Measurements from ENCODE around the gene POLD4. TPM values are rescaled to one million over a fixed set of nuclear protein-coding genes. Genes with fewer than 3 reads are reported as not detected.

The POLD4 gene
- total RNA-seq, 1 donor from 2014 or later: 80.0 TPM

DNA sequence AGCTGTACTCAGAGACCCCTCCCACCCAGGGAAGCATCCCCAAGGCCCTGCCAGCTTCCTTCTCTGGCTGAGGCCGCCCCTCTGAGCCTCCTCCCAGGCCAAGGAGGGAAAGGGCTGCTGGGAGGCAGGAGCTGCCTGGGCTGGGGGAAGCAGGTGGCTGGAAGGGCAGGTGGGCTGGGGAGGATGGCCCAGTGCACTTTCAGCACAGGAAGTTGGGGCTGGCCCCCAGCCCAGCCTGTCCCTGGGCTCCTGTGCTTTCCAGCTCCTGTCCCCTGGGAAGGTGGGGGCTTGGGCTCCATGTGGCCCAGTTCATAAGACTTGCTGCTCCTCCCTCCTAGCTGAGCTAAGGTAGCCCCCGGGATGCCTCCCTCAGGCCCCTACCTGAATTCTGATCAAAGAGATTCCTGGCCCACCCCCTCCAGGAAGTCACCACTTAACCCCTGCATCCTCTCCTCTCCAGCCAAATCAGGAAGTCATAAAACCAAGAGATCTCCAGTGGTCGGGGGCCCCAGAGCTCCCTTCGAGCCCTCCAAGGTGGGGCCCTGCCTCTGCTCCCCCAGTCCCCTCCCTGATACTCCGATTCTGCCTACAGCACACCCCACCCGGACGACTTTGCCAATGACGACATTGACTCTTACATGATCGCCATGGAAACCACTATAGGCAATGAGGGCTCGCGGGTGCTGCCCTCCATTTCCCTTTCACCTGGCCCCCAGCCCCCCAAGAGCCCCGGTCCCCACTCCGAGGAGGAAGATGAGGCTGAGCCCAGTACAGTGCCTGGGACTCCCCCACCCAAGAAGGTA, 43.4 kb upstream of the POLD4 start:
- Histone ChIP-seq H3K9me3 (no peaks in the 10 kb centered on the region), H3K4me3 (no peak overlapping the region), H3K4me1 (peaks cover 51% of the 10 kb centered on the region), H3K27me3 (no peaks in the 10 kb centered on the region), H3K27ac (no peak overlapping the region), H3K36me3 (peaks cover 0 to 28% of the 10 kb centered on the region in 2 donors)
- TF ChIP-seq POLR2A (IDR thresholded peaks at IDR 0.05) (no peak), CTCF (IDR thresholded peaks at IDR 0.05) (no peak), POLR2AphosphoS5 (IDR thresholded peaks at IDR 0.05; ENCODE audit: insufficient read depth in 1 of 2, low read depth in 1 of 2) (no peak)
- intact Hi-C loops (cut with DNase I): no loop called here
- no peak for DNase-seq (ENCODE audit: extremely low spot score in 2 of 2)

- Histone ChIP-seq H3K36me3 (peaks cover 0 to 28% of the 10 kb centered on the region in 2 donors), H3K27ac (no peak overlapping the region), H3K4me3 (no peak overlapping the region), H3K27me3 (no peaks in the 10 kb centered on the region), H3K9me3 (no peaks in the 10 kb centered on the region), H3K4me1 (peaks cover 51% of the 10 kb centered on the region)
- TF ChIP-seq POLR2A (IDR thresholded peaks at IDR 0.05) (no peak), POLR2AphosphoS5 (IDR thresholded peaks at IDR 0.05; ENCODE audit: insufficient read depth in 1 of 2, low read depth in 1 of 2) (no peak), CTCF (IDR thresholded peaks at IDR 0.05) (no peak)
- intact Hi-C loops (cut with DNase I): no loop called here
- no peak for DNase-seq (ENCODE audit: extremely low spot score in 2 of 2)
Measured at GRCh38 chr11:67396259-67396581, 42.9 kb upstream of the POLD4 start.

GRCh38 chr11:67395555-67396258, 42.4 kb upstream of the POLD4 start:
- DNase-seq (ENCODE audit: extremely low spot score in 2 of 2): no peak
- intact Hi-C loops (cut with DNase I): no loop called here
- H3K36me3 ChIP-seq: peaks cover 0 to 28% of the 10 kb centered on the region in 2 donors

DNA sequence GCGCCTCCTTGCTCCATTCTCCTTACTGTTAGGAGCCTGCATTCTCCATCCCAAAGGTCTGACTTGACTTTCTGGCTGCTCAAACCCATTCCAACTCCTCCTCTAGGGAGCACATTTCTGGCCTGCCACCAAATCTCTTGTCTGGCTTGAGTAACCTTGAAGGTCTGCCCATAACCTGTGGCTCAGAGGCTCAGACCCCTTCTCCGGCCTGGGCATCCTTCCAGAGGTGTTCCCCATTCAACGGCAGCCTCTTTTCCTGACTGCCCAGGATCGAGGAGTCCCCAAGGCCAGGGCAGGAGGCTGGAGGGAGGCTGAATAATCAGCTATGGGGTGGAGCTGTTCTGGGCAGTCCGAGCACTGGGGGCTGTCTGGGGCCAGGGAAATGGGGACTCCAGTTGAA, 40.6 kb upstream of the POLD4 start:
- peaks cover 0 to 20% of the 10 kb centered on the region in 2 donors for H3K36me3 ChIP-seq
- peaks cover 36% of the 10 kb centered on the region for H3K4me1 ChIP-seq

More at GRCh38 chr11:67395555-67396258, 42.4 kb upstream of the POLD4 start:
- no peaks in the 10 kb centered on the region for H3K27me3 ChIP-seq
- TF ChIP-seq POLR2A (IDR thresholded peaks at IDR 0.05) (no peak), CTCF (IDR thresholded peaks at IDR 0.05) (no peak), POLR2AphosphoS5 (IDR thresholded peaks at IDR 0.05; ENCODE audit: insufficient read depth in 1 of 2, low read depth in 1 of 2) (no peak)
- no peak overlapping the region for H3K27ac ChIP-seq
- peaks cover 51% of the 10 kb centered on the region for H3K4me1 ChIP-seq
- H3K4me3 ChIP-seq: no peak overlapping the region
- H3K9me3 ChIP-seq: no peaks in the 10 kb centered on the region

More for the DNA sequence above, 40.6 kb upstream of the POLD4 start:
- Histone ChIP-seq H3K9me3 (no peaks in the 10 kb centered on the region), H3K27me3 (no peaks in the 10 kb centered on the region), H3K4me3 (no peak overlapping the region), H3K27ac (no peak overlapping the region)
- no peak for TF ChIP-seq POLR2AphosphoS5 (IDR thresholded peaks at IDR 0.05; ENCODE audit: insufficient read depth in 1 of 2, low read depth in 1 of 2)
- no peak for TF ChIP-seq POLR2A (IDR thresholded peaks at IDR 0.05)
- no peak for TF ChIP-seq CTCF (IDR thresholded peaks at IDR 0.05)
- intact Hi-C loops (cut with DNase I): no loop called here
- DNase-seq (ENCODE audit: extremely low spot score in 2 of 2): no peak
